Endothelial cell of umbilical vein (primary cell): ENCODE data around the gene KAT2A. TPM values are rescaled to one million over a fixed set of nuclear protein-coding genes. Genes with fewer than 3 reads are reported as not detected.

Experiments
- BruUV-seq: library from RNA; stranded (reverse); fragments of 400-500 nt; replicated peaks from 2 replicates; lab custom pipeline; 2021; lab: Mats Ljungman, UMichigan
- CTCF ChIA-PET: fragments of 300-600, 350-600 bp; sonication (Branson Sonifier 250); formaldehyde crosslinking; loops from one replicate; lab custom pipeline; 2021; ENCODE audit warnings: antibody characterized with exemption, inconsistent platforms; lab: Charles Lee
- POLR2A ChIA-PET: fragments of 300-600, 350-600 bp; sonication (Branson Sonifier 250); formaldehyde crosslinking; loops from one replicate; lab custom pipeline; 2021; ENCODE audit warnings: antibody characterized with exemption, inconsistent platforms; lab: Charles Lee
- DNase-seq: peaks from one replicate; pipeline ENCODE4 v3.0.0-alpha.2; 2011; ENCODE audit warnings: low read depth, low spot score
- FAIRE-seq: peaks from 2 replicates; lab custom pipeline; 2011; peaks lifted over from hg19 to GRCh38; lab: Jason Lieb, UNC
- H2AFZ ChIP-seq: 2 replicates; pipeline ENCODE4 v1.6.0; 2012; ENCODE audit warnings: low read depth, low read length, control low read depth, inconsistent platforms
- H3K27ac ChIP-seq: 2 replicates; pipeline ENCODE4 v1.5.1; 2011; ENCODE audit warnings: low read depth, mild to moderate bottlenecking, control low read depth, low read length, moderate library complexity; ENCODE audit not compliant: insufficient read depth
- H3K27me3 ChIP-seq, 2 experiments: 2 replicates each; pipeline versions ENCODE4 v1.6.0 to v1.6.1; 2011; ENCODE audit warnings: low read length in 2 of 2, mixed read lengths in 1 of 2; ENCODE audit not compliant: control insufficient read depth in 2 of 2, insufficient read depth in 2 of 2
- H3K36me3 ChIP-seq, 2 experiments: 2 replicates in 1 of 2; 3 replicates in 1 of 2; pipeline ENCODE4 v1.5.1; 2011; ENCODE audit warnings: low read length in 2 of 2, mild to moderate bottlenecking in 1 of 2, moderate library complexity in 1 of 2; ENCODE audit not compliant: control insufficient read depth in 2 of 2, insufficient read depth in 2 of 2; ENCODE audit errors: extremely low read depth in 1 of 2
- H3K4me1 ChIP-seq: 3 replicates; pipeline ENCODE4 v1.5.1; 2011; ENCODE audit warnings: mild to moderate bottlenecking, low read length; ENCODE audit not compliant: control insufficient read depth, insufficient read depth; ENCODE audit errors: extremely low read depth
- H3K4me2 ChIP-seq: 2 replicates; pipeline ENCODE4 v1.6.1; 2011; ENCODE audit warnings: low read length, control low read depth, mixed read lengths; ENCODE audit not compliant: insufficient read depth
- H3K4me3 ChIP-seq, 3 experiments: fragments of 200-600 bp in 1 of 3; sonication (generic), shearing (Covaris generic) in 1 of 3; replicated peaks in 1 of 3; 2 replicates each; pipeline ENCODE4 v1.5.1; 2011 to 2016; ENCODE audit warnings: control low read depth in 3 of 3, low read length in 3 of 3, mild to moderate bottlenecking in 2 of 3, inconsistent platforms in 1 of 3, low read depth in 1 of 3, moderate library complexity in 1 of 3; ENCODE audit not compliant: insufficient read depth in 1 of 3
- H3K79me2 ChIP-seq: 2 replicates; pipeline ENCODE4 v1.6.0; 2012; ENCODE audit warnings: low read length, inconsistent platforms; ENCODE audit not compliant: control insufficient read depth, insufficient read depth
- H3K9ac ChIP-seq: replicated peaks from 2 replicates; pipeline ENCODE3; 2011; ENCODE audit warnings: low read length, control low read depth; ENCODE audit not compliant: insufficient read depth; ENCODE audit errors: extremely low read depth
- H3K9me1 ChIP-seq: replicated peaks from 3 replicates; pipeline ENCODE4 v1.6.0; 2011; ENCODE audit warnings: mild to moderate bottlenecking, low read length; ENCODE audit not compliant: control insufficient read depth, insufficient read depth; ENCODE audit errors: extremely low read depth
- H3K9me3 ChIP-seq: replicated peaks from 2 replicates; pipeline ENCODE4 v1.5.1; 2012; ENCODE audit warnings: low read length, inconsistent platforms; ENCODE audit not compliant: control insufficient read depth, insufficient read depth
- H4K20me1 ChIP-seq: replicated peaks from 2 replicates; pipeline ENCODE3; 2011; ENCODE audit warnings: mild to moderate bottlenecking, low read length; ENCODE audit not compliant: control insufficient read depth, insufficient read depth; ENCODE audit errors: extremely low read depth
- EZH2 ChIP-seq: IDR thresholded peaks from 2 replicates; pipeline ENCODE4 v1.6.1; 2012; ENCODE audit warnings: borderline replicate concordance, low read depth, mild to moderate bottlenecking, moderate library complexity, low read length, inconsistent platforms; ENCODE audit not compliant: severe bottlenecking
- FOS ChIP-seq: IDR thresholded peaks from 2 replicates; pipeline ENCODE4 v1.6.1; 2011; ENCODE audit warnings: mild to moderate bottlenecking, low read length, moderate library complexity, borderline replicate concordance; ENCODE audit not compliant: insufficient read depth
- GATA2 ChIP-seq: IDR thresholded peaks from 2 replicates; pipeline ENCODE4 v1.7.0; 2011; ENCODE audit warnings: low read depth, mild to moderate bottlenecking, moderate library complexity, mixed read lengths, low read length; ENCODE audit not compliant: insufficient read length, insufficient read depth
- JUN ChIP-seq: IDR thresholded peaks from 2 replicates; pipeline ENCODE4 v1.6.1; 2011; ENCODE audit warnings: borderline replicate concordance, low read depth; ENCODE audit not compliant: insufficient read length, insufficient read depth
- POLR2A ChIP-seq: IDR thresholded peaks from 2 replicates; pipeline ENCODE4 v1.6.1; 2012; ENCODE audit warnings: low read depth, mild to moderate bottlenecking, control low read depth, low read length
- POLR2AphosphoS5 ChIP-seq: IDR thresholded peaks from 2 replicates; pipeline ENCODE4 v1.6.1; 2012; ENCODE audit warnings: low read depth, mild to moderate bottlenecking, control low read depth, low read length, moderate library complexity; ENCODE audit not compliant: insufficient read depth
- dilution Hi-C: fragments of 300-500 bp; cut with MboI; formaldehyde crosslinking; loops from one replicate; pipeline ENCODE4 v1.15.0; 2019; ENCODE audit warnings: low sequenced_read_pairs; ENCODE audit not compliant: extremely low pct_ligation_motif_present
- intact Hi-C: fragments of 100-400 bp; cut with micrococcal nuclease; formaldehyde crosslinking; loops from one replicate; pipeline ENCODE4 v1.10.0; 2022
- polyA plus RNA-seq, 4 experiments: library from polyadenylated mRNA; depleted of rRNA in 3 of 4; stranded (reverse) in 3 of 4; unstranded in 1 of 4; fragments of >200 nt; gene quantifications; 2 replicates each; pipeline versions ENCODE4 v1.2.1 to v1.2.3, GENCODE V29; 2011 to 2012; ENCODE audit warnings: missing spikeins in 1 of 4
- total RNA-seq: library from RNA; stranded (reverse); gene quantifications from 2 replicates; pipeline ENCODE4 v1.2.3, GENCODE V29; 2021
- TF ChIP-seq, protein P1 (sequence below), 2 donors: IDR thresholded peaks; 1 replicate in 1 of 2; 2 replicates in 1 of 2; pipeline ENCODE4 v1.5.1; 2011; ENCODE audit warnings: low read length in 2 of 2, mild to moderate bottlenecking in 2 of 2, moderate library complexity in 2 of 2, control low read depth in 1 of 2, inconsistent platforms in 1 of 2, low read depth in 1 of 2; ENCODE audit not compliant: insufficient read depth in 1 of 2; ENCODE audit errors: extremely low read depth in 1 of 2

The KAT2A gene
- total and polyA plus RNA-seq, 2 donors (not counting 3 experiments of a cell fraction or from before 2014, with no cell fraction given), result 32.9 to 33.4 TPM

DNA sequence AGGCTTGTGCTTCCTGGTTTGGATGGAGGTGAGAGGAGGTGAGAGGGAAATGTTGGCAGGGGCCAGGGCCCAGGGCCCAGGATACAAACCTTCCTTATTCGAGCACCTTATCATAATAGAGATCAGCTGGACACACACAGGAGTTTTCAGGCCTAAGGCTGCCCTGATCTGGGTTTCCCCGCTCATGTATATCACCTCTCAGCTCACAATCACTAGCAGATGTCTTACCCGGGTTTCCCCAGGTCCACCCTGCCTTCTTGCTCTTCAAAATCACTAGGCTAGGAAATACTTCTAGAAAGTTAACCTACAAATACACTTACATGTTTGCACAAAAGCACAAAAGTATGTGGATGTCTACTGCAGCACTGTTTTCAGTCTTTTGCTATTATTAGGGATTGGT lies 5.7 kb upstream of the KAT2A start:
- no peak overlapping the region for H2AFZ ChIP-seq
- dilution Hi-C loops, result no loop called here
- intact Hi-C loops, result no loop called here
- peaks cover 28% of the 10 kb centered on the region for H3K4me1 ChIP-seq
- CTCF ChIA-PET, result no interaction called here
- H3K9me1 ChIP-seq, result no peaks in the 10 kb centered on the region
- BruUV-seq, result no TSS peak
- H3K79me2 ChIP-seq, result peaks cover 30% of the 10 kb centered on the region
- no peak overlapping the region for H3K4me2 ChIP-seq
- no peaks in the 10 kb centered on the region for H3K27me3 ChIP-seq
- H3K9ac ChIP-seq, result no peak overlapping the region
- POLR2A ChIA-PET, result no interaction called here
- no peak for FAIRE-seq
- H3K4me3 ChIP-seq, result no peak overlapping the region
- H3K9me3 ChIP-seq, result no peaks in the 10 kb centered on the region
- H4K20me1 ChIP-seq, result no peaks in the 10 kb centered on the region
- peaks cover 27 to 41% of the 10 kb centered on the region in 2 experiments for H3K36me3 ChIP-seq
- H3K27ac ChIP-seq, result no peak overlapping the region
- TF ChIP-seq JUN (no peak), POLR2AphosphoS5 (no peak), POLR2A (no peak), FOS (no peak), GATA2 (no peak), EZH2 (no peak)
- TF ChIP-seq, protein P1, sequence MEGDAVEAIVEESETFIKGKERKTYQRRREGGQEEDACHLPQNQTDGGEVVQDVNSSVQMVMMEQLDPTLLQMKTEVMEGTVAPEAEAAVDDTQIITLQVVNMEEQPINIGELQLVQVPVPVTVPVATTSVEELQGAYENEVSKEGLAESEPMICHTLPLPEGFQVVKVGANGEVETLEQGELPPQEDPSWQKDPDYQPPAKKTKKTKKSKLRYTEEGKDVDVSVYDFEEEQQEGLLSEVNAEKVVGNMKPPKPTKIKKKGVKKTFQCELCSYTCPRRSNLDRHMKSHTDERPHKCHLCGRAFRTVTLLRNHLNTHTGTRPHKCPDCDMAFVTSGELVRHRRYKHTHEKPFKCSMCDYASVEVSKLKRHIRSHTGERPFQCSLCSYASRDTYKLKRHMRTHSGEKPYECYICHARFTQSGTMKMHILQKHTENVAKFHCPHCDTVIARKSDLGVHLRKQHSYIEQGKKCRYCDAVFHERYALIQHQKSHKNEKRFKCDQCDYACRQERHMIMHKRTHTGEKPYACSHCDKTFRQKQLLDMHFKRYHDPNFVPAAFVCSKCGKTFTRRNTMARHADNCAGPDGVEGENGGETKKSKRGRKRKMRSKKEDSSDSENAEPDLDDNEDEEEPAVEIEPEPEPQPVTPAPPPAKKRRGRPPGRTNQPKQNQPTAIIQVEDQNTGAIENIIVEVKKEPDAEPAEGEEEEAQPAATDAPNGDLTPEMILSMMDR (IDR thresholded peaks at IDR 0.05; ENCODE audit: extremely low read depth in 1 of 2, insufficient read depth in 1 of 2, low read depth in 1 of 2, low read length in 2 of 2), result no peak
- DNase-seq, result no peak
